Heart left ventricle (tissue), 13 donors: ENCODE results near the gene RPS6KA2.

Source experiments
- POLR2A ChIP-seq, 2 donors: fragments of 450-650 bp; IDR thresholded peaks; one replicate each; pipeline ENCODE4 v1.6.1; 2017; ENCODE audit warnings: antibody characterized with exemption in 2 of 2, mild to moderate bottlenecking in 2 of 2, moderate library complexity in 2 of 2
- TF ChIP-seq, protein P1 (sequence below), 12 donors: fragments of 200-600 bp; sonication (generic) in 4 of 12; IDR thresholded peaks; one replicate each; pipeline versions ENCODE4 v1.5.0 to v1.8.0; 2018 to 2022; ENCODE audit warnings: antibody characterized with exemption in 12 of 12, mild to moderate bottlenecking in 5 of 12
- donor health status: ischemic (EF 13 %, LVEDD 7.1; RV severe dilation, severe dysfunction).
- donor health status: DM: no; HTN: yes; CAD: no.
- donor health status: DM: no; HTN: no; CAD: no.
- donor health status: ischemic (EF 25% LVEDD 6.9; RV normal size, moderate dysfunction).
- donor health status: ischemic (EF 25% LVEDD 5.7; RV mildly dilated, moderate dysfunction).
- donor health status: ischemic (EF 35%, LVEDD 5.7; RV mildly dilated, moderate dysfunction).
- donor health status: nonischemic (EF 11% LVEDD 7.7; RV severe dilation, severe dysfunction).
- donor health status: DM: yes; HTN: yes; CAD: no.
- donor health status: PGD.
- donor health status: ischemic (EF 29% LVEDD 5.4; RV normal size, mild dysfunction).
- donor health status: nonischemic (EF 23%, LVEDD 6.1; RV moderate dilation, normal function).

DNA sequence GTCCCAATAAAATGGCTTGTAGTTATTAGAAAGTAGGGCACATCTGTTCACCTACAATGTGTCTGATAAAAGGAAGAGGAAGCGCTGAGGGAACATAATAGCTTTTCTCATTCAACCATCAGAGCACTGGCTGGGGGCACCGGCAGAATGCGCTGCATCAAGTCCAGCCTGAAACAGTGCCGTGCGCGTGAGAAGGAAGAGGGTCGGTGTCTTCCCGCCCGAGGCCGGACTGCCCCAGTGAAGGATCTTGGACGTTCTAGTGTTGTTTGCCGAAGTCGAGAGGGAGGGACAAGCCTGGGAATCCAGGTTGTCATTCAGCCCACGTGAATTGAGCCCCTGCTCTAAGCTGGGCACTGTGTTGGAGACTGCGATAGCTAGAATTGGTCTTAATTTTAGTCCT is 182.6 kb downstream of the RPS6KA2 start:
- no peak for TF ChIP-seq POLR2A (IDR thresholded peaks at IDR 0.05)
- TF ChIP-seq, protein P1, sequence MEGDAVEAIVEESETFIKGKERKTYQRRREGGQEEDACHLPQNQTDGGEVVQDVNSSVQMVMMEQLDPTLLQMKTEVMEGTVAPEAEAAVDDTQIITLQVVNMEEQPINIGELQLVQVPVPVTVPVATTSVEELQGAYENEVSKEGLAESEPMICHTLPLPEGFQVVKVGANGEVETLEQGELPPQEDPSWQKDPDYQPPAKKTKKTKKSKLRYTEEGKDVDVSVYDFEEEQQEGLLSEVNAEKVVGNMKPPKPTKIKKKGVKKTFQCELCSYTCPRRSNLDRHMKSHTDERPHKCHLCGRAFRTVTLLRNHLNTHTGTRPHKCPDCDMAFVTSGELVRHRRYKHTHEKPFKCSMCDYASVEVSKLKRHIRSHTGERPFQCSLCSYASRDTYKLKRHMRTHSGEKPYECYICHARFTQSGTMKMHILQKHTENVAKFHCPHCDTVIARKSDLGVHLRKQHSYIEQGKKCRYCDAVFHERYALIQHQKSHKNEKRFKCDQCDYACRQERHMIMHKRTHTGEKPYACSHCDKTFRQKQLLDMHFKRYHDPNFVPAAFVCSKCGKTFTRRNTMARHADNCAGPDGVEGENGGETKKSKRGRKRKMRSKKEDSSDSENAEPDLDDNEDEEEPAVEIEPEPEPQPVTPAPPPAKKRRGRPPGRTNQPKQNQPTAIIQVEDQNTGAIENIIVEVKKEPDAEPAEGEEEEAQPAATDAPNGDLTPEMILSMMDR (IDR thresholded peaks at IDR 0.05): no peak
